Gastrocnemius medialis (tissue), 4 donors: ENCODE data around the gene NAA35.
A peak's percentile ranks its signal among the peaks of the same experiment; 100 is the strongest.

Source experiments
- CTCF ChIP-seq, 5 experiments: fragments of 450-650 bp in 3 of 5; fragments of 200-600 bp in 2 of 5; sonication (generic) in 2 of 5; IDR thresholded peaks in 4 of 5; conservative IDR thresholded peaks in 1 of 5; 1 replicate in 4 of 5; 2 replicates in 1 of 5; pipeline ENCODE4 v1.5.1; 2016 to 2019; ENCODE audit warnings: antibody characterized with exemption in 5 of 5, mild to moderate bottlenecking in 3 of 5, moderate library complexity in 3 of 5
- POLR2A ChIP-seq, 2 donors: fragments of 450-650 bp; IDR thresholded peaks; one replicate each; pipeline ENCODE4 v1.6.1; 2017; ENCODE audit warnings: antibody characterized with exemption in 2 of 2, mild to moderate bottlenecking in 2 of 2, moderate library complexity in 2 of 2

GRCh38 chr9:85900504-85901201, 40.3 kb upstream of the NAA35 start:
- TF ChIP-seq POLR2A (IDR thresholded peaks at IDR 0.05) (no peak), CTCF (IDR thresholded peaks at IDR 0.05 in 4 of 5, conservative IDR thresholded peaks at IDR 0.05 in 1 of 5) (peak in 1 of 5 experiments; percentile 38)
